Uterus (tissue), 4 donors: ENCODE measurements around the gene RNASE12. TPM values are rescaled to one million over a fixed set of nuclear protein-coding genes. Genes with fewer than 3 reads are reported as not detected.

ENCODE experiments used
- DNase-seq, 2 donors: peaks; one replicate each; pipeline ENCODE4 v3.0.0-alpha.2; 2019 to 2020
- H3K27ac ChIP-seq, 2 donors: fragments of 200-600 bp; sonication (generic); 1 replicate in 1 of 2; 2 replicates in 1 of 2; pipeline ENCODE4 v1.5.1; 2016 to 2018
- H3K27me3 ChIP-seq, 2 donors: fragments of 200-600 bp; sonication (generic); one replicate each; pipeline ENCODE4 v1.5.1; 2018 to 2019; ENCODE audit warnings: control low read depth in 1 of 2
- H3K36me3 ChIP-seq, 2 donors: fragments of 200-600 bp; sonication (generic); one replicate each; pipeline ENCODE4 v1.5.1; 2019; ENCODE audit warnings: control low read depth in 1 of 2
- H3K4me1 ChIP-seq, 2 donors: fragments of 200-600 bp; sonication (generic); one replicate each; pipeline ENCODE4 v1.5.1; 2018 to 2019; ENCODE audit warnings: control low read depth in 1 of 2
- H3K4me3 ChIP-seq, 2 donors: fragments of 200-600 bp; sonication (generic); 1 replicate in 1 of 2; 2 replicates in 1 of 2; pipeline ENCODE4 v1.5.1; 2018 to 2019; ENCODE audit warnings: mild to moderate bottlenecking in 1 of 2
- H3K9me3 ChIP-seq, 2 donors: fragments of 200-600 bp; sonication (generic); one replicate each; pipeline ENCODE4 v1.5.1; 2019; ENCODE audit warnings: control low read depth in 1 of 2
- CTCF ChIP-seq, 4 experiments: fragments of 200-600 bp in 2 of 4; fragments of 450-650 bp in 2 of 4; sonication (generic) in 2 of 4; IDR thresholded peaks; one replicate each; pipeline ENCODE4 v1.5.1; 2016 to 2019; ENCODE audit warnings: antibody characterized with exemption in 4 of 4, mild to moderate bottlenecking in 2 of 4, moderate library complexity in 1 of 4
- POLR2A ChIP-seq, 2 donors: fragments of 450-650 bp; IDR thresholded peaks; one replicate each; pipeline ENCODE4 v1.6.1; 2016; ENCODE audit warnings: antibody characterized with exemption in 2 of 2, mild to moderate bottlenecking in 1 of 2, moderate library complexity in 1 of 2
- intact Hi-C: fragments of 100-400 bp; cut with DNase I; formaldehyde crosslinking; loops from one replicate; pipeline ENCODE4 v1.15.1; 2023; ENCODE audit warnings: low total_unique reads
- total RNA-seq, 4 donors: library from RNA; depleted of rRNA in 3 of 4; stranded (reverse); fragments of >200 nt in 3 of 4; gene quantifications; one replicate each; pipeline versions ENCODE4 v1.1.0 to v1.2.4, GENCODE V29; 2014 to 2023
- donor health status: DM: yes; HTN: yes; CAD: no.

RNASE12 gene
- total RNA-seq, 4 donors from 2014 or later: not detected

GRCh38 chr14:20548414-20549158 is 42.6 kb downstream of the RNASE12 start:
- Histone ChIP-seq H3K36me3 (no peaks in the 10 kb centered on the region), H3K4me1 (no peaks in the 10 kb centered on the region), H3K4me3 (no peak overlapping the region), H3K27me3 (no peaks in the 10 kb centered on the region), H3K9me3 (no peaks in the 10 kb centered on the region), H3K27ac (no peak overlapping the region)
- TF ChIP-seq POLR2A (IDR thresholded peaks at IDR 0.05): no peak
- DNase-seq: no peak
- intact Hi-C loops: no loop called here

- H3K9me3 ChIP-seq: no peaks in the 10 kb centered on the region
- H3K4me3 ChIP-seq: no peak overlapping the region
- no peak for DNase-seq
- no peak overlapping the region for H3K27ac ChIP-seq
- no peaks in the 10 kb centered on the region for H3K4me1 ChIP-seq
- TF ChIP-seq CTCF (IDR thresholded peaks at IDR 0.05) (no peak), POLR2A (IDR thresholded peaks at IDR 0.05) (no peak)
- no peaks in the 10 kb centered on the region for H3K36me3 ChIP-seq
- no peaks in the 10 kb centered on the region for H3K27me3 ChIP-seq
- intact Hi-C loops: no loop called here
Measured at GRCh38 chr14:20546877-20547276, 44.3 kb downstream of the RNASE12 start.

Other genes with a start within 250 kb of the RNASE12 start
- 10 to 100 TPM in 3 of 4 donors, 1 to 10 TPM in 1; 1.8 to 22.5 (median 16.0) TPM for gene PARP2, start 247.7 kb downstream of the RNASE12 start, total RNA-seq
- 10 to 100 TPM; 13.5 to 44.8 (median 27.0) TPM for gene TEP1, start 177.9 kb downstream of the RNASE12 start, total RNA-seq
- 1 to 10 TPM in 3 of 4 donors, not detected in 1; 1.3 to 2.8 (median 2.1) TPM for gene KLHL33, start 155.2 kb downstream of the RNASE12 start, total RNA-seq
- 100 to 1,000 TPM in 1 of 4 donors, 10 to 100 TPM in 3; 38.7 to 105 (median 53.0) TPM for gene OSGEP, start 136.6 kb downstream of the RNASE12 start, total RNA-seq
- 100 to 1,000 TPM in 1 of 4 donors, 10 to 100 TPM in 3; 52.4 to 208 (median 93.3) TPM for gene APEX1, start 136.2 kb downstream of the RNASE12 start, total RNA-seq
- gene PIP4P1, start 129.9 kb downstream of the RNASE12 start, total RNA-seq: 10 to 100 TPM; 16.4 to 39.1 (median 22.8) TPM
- 10 to 100 TPM; 12.7 to 46.9 (median 14.3) TPM for gene PNP, start 122.0 kb downstream of the RNASE12 start, total RNA-seq
- gene RNASE10, start 85.8 kb downstream of the RNASE12 start, total RNA-seq: under 1 TPM in 1 of 4 donors, not detected in 3; 0.76 TPM
- gene RNASE9, start 30.3 kb downstream of the RNASE12 start, total RNA-seq: not detected
- not detected for gene RNASE11, start 3.4 kb downstream of the RNASE12 start, total RNA-seq
- gene OR6S1, start 50.3 kb upstream of the RNASE12 start, total RNA-seq: not detected
- gene RNASE4, start 93.2 kb upstream of the RNASE12 start, total RNA-seq: 100 to 1,000 TPM in 1 of 4 donors, 10 to 100 TPM in 3; 26.3 to 159 (median 76.3) TPM
- 10 to 100 TPM in 3 of 4 donors, 1 to 10 TPM in 1; 4.2 to 20.8 (median 12.2) TPM for gene ANG, start 97.4 kb upstream of the RNASE12 start, total RNA-seq
- gene EDDM3A, start 154.5 kb upstream of the RNASE12 start, total RNA-seq: not detected
- gene EDDM3B, start 177.0 kb upstream of the RNASE12 start, total RNA-seq: not detected
- 1 to 10 TPM in 3 of 4 donors, under 1 TPM in 1; 0.77 to 4.2 (median 3.7) TPM for gene RNASE6, start 189.9 kb upstream of the RNASE12 start, total RNA-seq
- 100 to 1,000 TPM; 107 to 299 (median 167) TPM for gene RNASE1, start 211.5 kb upstream of the RNASE12 start, total RNA-seq